HL-60/S4 (cell line): ENCODE results near the gene MMP20.

Experiments
- in situ Hi-C: fragments of 300-500 bp; cut with MboI; formaldehyde crosslinking; loops from 2 replicates; pipeline ENCODE4 v1.14.3; 2022; ENCODE audit warnings: low sequenced_read_pairs

Gene MMP20

GRCh38 chr11:102592634-102593581, 32.2 kb downstream of the MMP20 start:
- in situ Hi-C loops, result no loop called here

GRCh38 chr11:102592131-102592530, 33.0 kb downstream of the MMP20 start:
- in situ Hi-C loops, result no loop called here

GRCh38 chr11:102591160-102591718, 33.9 kb downstream of the MMP20 start:
- in situ Hi-C loops, result no loop called here

- in situ Hi-C loops, result no loop called here
These were observed 34.7 kb downstream of the MMP20 start for GRCh38 chr11:102590276-102591049.

GRCh38 chr11:102589047-102589459, 36.1 kb downstream of the MMP20 start:
- in situ Hi-C loops, result no loop called here

- in situ Hi-C loops, result no loop called here
These were observed 37.4 kb downstream of the MMP20 start for GRCh38 chr11:102587722-102588121.

GRCh38 chr11:102583141-102583873, 41.8 kb downstream of the MMP20 start:
- in situ Hi-C loops, result no loop called here

- in situ Hi-C loops, result no loop called here
These were observed 43.0 kb downstream of the MMP20 start for GRCh38 chr11:102582140-102582539.

- in situ Hi-C loops, result no loop called here
These were observed 44.1 kb downstream of the MMP20 start for GRCh38 chr11:102581066-102581465.

GRCh38 chr11:102580185-102580951, 44.8 kb downstream of the MMP20 start:
- in situ Hi-C loops, result no loop called here

- in situ Hi-C loops, result no loop called here
These were observed 47.4 kb downstream of the MMP20 start for GRCh38 chr11:102577723-102578122.

- in situ Hi-C loops, result no loop called here
These were observed 48.0 kb downstream of the MMP20 start for GRCh38 chr11:102577182-102577581.

- in situ Hi-C loops, result no loop called here
These were observed 48.8 kb downstream of the MMP20 start for GRCh38 chr11:102576350-102576749.

- in situ Hi-C loops, result no loop called here
These were observed 50.1 kb downstream of the MMP20 start for GRCh38 chr11:102575012-102575411.

GRCh38 chr11:102573851-102574250, 51.3 kb downstream of the MMP20 start:
- in situ Hi-C loops, result no loop called here

GRCh38 chr11:102572554-102573220, 52.4 kb downstream of the MMP20 start:
- in situ Hi-C loops, result no loop called here

- in situ Hi-C loops, result no loop called here
These were observed 56.3 kb downstream of the MMP20 start for GRCh38 chr11:102568851-102569250.

GRCh38 chr11:102566112-102566511, 59.0 kb downstream of the MMP20 start:
- in situ Hi-C loops, result no loop called here

GRCh38 chr11:102564110-102564509, 61.0 kb downstream of the MMP20 start:
- in situ Hi-C loops, result no loop called here

GRCh38 chr11:102561636-102562035, 63.5 kb downstream of the MMP20 start:
- in situ Hi-C loops, result no loop called here
